Neuron (in vitro differentiated cells): ENCODE results near the gene TMEM170A.
"Not testable (repeated sequence)": the region's sequence is repeated elsewhere in the genome, so short reads cannot be mapped to it uniquely, and the experiment has no call there.

Source experiments
- H2AFZ ChIP-seq: one replicate; pipeline ENCODE4 v1.6.1; 2013; ENCODE audit warnings: low read depth, mild to moderate bottlenecking, inconsistent platforms, low read length, moderate library complexity
- H3K27me3 ChIP-seq: one replicate; pipeline ENCODE4 v1.6.1; 2013; ENCODE audit warnings: low read length; ENCODE audit not compliant: insufficient read depth
- H3K36me3 ChIP-seq: one replicate; pipeline ENCODE4 v1.6.1; 2013; ENCODE audit warnings: low read length; ENCODE audit not compliant: insufficient read depth
- H3K4me1 ChIP-seq: one replicate; pipeline ENCODE4 v1.6.1; 2013; ENCODE audit warnings: low read length; ENCODE audit not compliant: insufficient read depth
- H3K4me3 ChIP-seq: 2 replicates; pipeline ENCODE4 v1.5.1; 2013; ENCODE audit warnings: mild to moderate bottlenecking, low read length, moderate library complexity
- H3K9me3 ChIP-seq: one replicate; pipeline ENCODE4 v1.6.1; 2013; ENCODE audit warnings: low read length

The TMEM170A gene

DNA sequence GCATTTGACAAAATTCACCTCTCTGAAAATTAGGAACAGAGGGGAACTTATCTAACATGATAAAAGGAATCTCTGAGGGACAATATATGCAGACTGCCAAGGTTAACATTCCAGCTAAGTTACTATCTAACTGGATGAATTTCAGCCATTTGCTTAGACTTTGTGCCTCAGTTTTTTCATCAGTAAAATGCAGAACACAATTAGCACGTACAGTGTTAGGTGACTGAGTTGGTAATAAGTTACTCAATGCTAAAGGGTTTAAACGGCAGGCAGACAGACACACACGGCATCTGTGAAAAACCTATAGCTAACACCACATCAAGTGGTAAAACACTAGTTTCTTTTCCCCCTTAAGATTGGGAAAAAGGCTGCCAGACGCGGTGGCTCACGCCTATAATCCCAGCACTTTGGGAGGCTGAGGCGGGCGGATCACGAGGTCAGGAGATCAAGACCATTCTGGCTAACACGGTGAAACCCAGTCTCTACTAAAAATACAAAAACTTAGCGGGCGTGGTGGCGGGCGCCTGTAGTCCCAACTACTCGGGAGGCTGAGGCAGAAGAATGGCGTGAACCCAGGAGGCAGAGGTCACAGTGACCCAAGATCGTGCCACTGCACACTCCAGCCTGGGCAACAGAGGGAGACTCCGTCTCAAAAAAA is 40.3 kb downstream of the TMEM170A start:
- not testable (repeated sequence) for H3K27me3 ChIP-seq, H3K4me3 ChIP-seq, H3K36me3 ChIP-seq, H2AFZ ChIP-seq, H3K9me3 ChIP-seq
- peaks cover 10% of the 10 kb centered on the region for H3K4me1 ChIP-seq

GRCh38 chr16:75423723-75424104 is 40.8 kb downstream of the TMEM170A start:
- Histone ChIP-seq H3K4me1 (peaks cover 10% of the 10 kb centered on the region), H3K9me3 (no peaks in the 10 kb centered on the region), H2AFZ (no peak overlapping the region), H3K36me3 (peaks cover 3% of the 10 kb centered on the region), H3K4me3 (no peak overlapping the region), H3K27me3 (no peaks in the 10 kb centered on the region)

GRCh38 chr16:75421820-75422126 is 42.7 kb downstream of the TMEM170A start:
- peaks cover 10% of the 10 kb centered on the region for H3K4me1 ChIP-seq
- H3K36me3 ChIP-seq = no peaks in the 10 kb centered on the region
- H2AFZ ChIP-seq = no peak overlapping the region
- H3K4me3 ChIP-seq = no peak overlapping the region
- no peaks in the 10 kb centered on the region for H3K9me3 ChIP-seq
- no peaks in the 10 kb centered on the region for H3K27me3 ChIP-seq

- Histone ChIP-seq H2AFZ (no peak overlapping the region), H3K4me1 (peaks cover 10% of the 10 kb centered on the region), H3K36me3 (no peaks in the 10 kb centered on the region), H3K4me3 (no peak overlapping the region), H3K9me3 (no peaks in the 10 kb centered on the region), H3K27me3 (no peaks in the 10 kb centered on the region)
Observed at GRCh38 chr16:75420987-75421819, 43.3 kb downstream of the TMEM170A start.

- Histone ChIP-seq H3K9me3 (no peaks in the 10 kb centered on the region), H2AFZ (no peak overlapping the region), H3K36me3 (peaks cover 5% of the 10 kb centered on the region), H3K4me1 (peaks cover 19% of the 10 kb centered on the region), H3K27me3 (no peaks in the 10 kb centered on the region), H3K4me3 (no peak overlapping the region)
Observed at GRCh38 chr16:75416904-75417565, 47.5 kb downstream of the TMEM170A start.

DNA sequence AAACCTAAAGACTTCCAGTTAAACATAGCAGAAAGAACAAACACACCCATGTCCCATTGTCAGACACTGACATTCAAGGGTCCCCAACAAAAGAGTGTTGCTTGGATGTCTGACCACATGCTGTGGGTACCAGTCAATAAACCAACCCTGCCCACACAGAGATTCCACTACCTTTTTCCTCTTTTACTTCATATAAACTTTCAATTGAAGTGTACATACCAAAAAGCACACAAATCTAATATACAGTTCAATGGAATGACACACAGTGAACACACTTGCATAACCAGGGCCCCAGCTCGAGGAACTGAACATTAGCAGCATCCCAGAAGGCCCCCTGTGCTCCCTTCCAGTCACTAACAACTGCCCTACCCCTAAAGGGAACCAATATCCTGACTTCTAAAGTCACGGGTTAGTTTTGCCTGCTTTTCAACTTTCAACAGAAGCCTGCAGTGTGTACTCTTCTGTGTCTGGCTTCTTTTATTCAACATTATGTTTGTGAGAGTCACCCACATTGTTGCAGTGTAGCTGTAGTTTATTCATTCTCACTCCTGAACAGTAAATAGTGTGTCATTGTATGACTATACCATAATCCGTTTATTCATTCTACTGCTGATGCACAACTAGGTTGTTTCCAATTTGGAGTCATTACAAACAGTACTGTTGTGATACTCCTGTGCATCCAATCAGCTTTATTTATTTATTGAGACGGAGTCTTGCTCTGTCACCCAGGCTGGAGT is 49.2 kb downstream of the TMEM170A start:
- Histone ChIP-seq H3K27me3 (no peaks in the 10 kb centered on the region), H3K9me3 (no peaks in the 10 kb centered on the region), H3K36me3 (peaks cover 17% of the 10 kb centered on the region), H3K4me1 (peaks cover 10% of the 10 kb centered on the region), H2AFZ (no peak overlapping the region), H3K4me3 (no peak overlapping the region)

- H3K36me3 ChIP-seq = peaks cover 29% of the 10 kb centered on the region
- peaks cover 9% of the 10 kb centered on the region for H3K4me1 ChIP-seq
- no peak overlapping the region for H2AFZ ChIP-seq
- H3K4me3 ChIP-seq = no peak overlapping the region
- H3K9me3 ChIP-seq = no peaks in the 10 kb centered on the region
- no peaks in the 10 kb centered on the region for H3K27me3 ChIP-seq
Observed at GRCh38 chr16:75413951-75414350, 50.5 kb downstream of the TMEM170A start.

- H3K4me1 ChIP-seq = no peaks in the 10 kb centered on the region
Observed at GRCh38 chr16:75406943-75407342, 57.5 kb downstream of the TMEM170A start.

GRCh38 chr16:75402821-75403475 is 61.5 kb downstream of the TMEM170A start:
- H2AFZ ChIP-seq = no peak overlapping the region
- H3K9me3 ChIP-seq = no peaks in the 10 kb centered on the region
- no peaks in the 10 kb centered on the region for H3K27me3 ChIP-seq
- peaks cover 19% of the 10 kb centered on the region for H3K36me3 ChIP-seq
- H3K4me1 ChIP-seq = no peaks in the 10 kb centered on the region
- H3K4me3 ChIP-seq = no peak overlapping the region

More at GRCh38 chr16:75406943-75407342, 57.5 kb downstream of the TMEM170A start:
- Histone ChIP-seq H3K9me3 (no peaks in the 10 kb centered on the region), H3K27me3 (no peaks in the 10 kb centered on the region), H2AFZ (no peak overlapping the region), H3K4me3 (no peak overlapping the region), H3K36me3 (peaks cover 39% of the 10 kb centered on the region)

- Histone ChIP-seq H3K4me1 (no peaks in the 10 kb centered on the region), H3K36me3 (peaks cover 18% of the 10 kb centered on the region), H3K4me3 (no peak overlapping the region), H3K27me3 (no peaks in the 10 kb centered on the region), H3K9me3 (no peaks in the 10 kb centered on the region), H2AFZ (no peak overlapping the region)
Observed at GRCh38 chr16:75402159-75402820, 62.2 kb downstream of the TMEM170A start.

DNA sequence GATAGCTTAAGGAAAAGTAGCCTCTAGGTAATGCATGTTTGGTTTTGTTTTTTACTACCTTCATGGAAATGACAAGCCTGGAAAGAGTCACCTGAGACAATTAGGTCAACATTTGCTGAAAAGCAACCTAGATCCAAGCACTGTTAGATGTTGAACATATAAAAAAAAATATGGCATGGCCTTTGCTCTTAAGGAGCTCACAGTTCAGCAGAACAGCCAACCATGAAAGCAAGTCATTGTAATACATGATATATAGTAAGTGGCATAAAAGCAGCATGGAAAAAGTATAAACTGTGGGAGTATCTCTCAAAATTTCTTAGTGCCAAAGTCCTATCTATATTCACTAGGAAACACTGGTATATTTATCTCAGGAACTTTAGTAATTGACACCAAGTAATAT is 62.8 kb downstream of the TMEM170A start:
- peaks cover 12% of the 10 kb centered on the region for H3K36me3 ChIP-seq
- H2AFZ ChIP-seq = no peak overlapping the region
- H3K4me3 ChIP-seq = no peak overlapping the region
- no peaks in the 10 kb centered on the region for H3K4me1 ChIP-seq
- H3K27me3 ChIP-seq = no peaks in the 10 kb centered on the region
- H3K9me3 ChIP-seq = no peaks in the 10 kb centered on the region

GRCh38 chr16:75398333-75398732 is 66.2 kb downstream of the TMEM170A start:
- Histone ChIP-seq H3K9me3 (no peaks in the 10 kb centered on the region), H3K36me3 (peaks cover 12% of the 10 kb centered on the region), H3K27me3 (no peaks in the 10 kb centered on the region), H2AFZ (no peak overlapping the region), H3K4me3 (no peak overlapping the region), H3K4me1 (no peaks in the 10 kb centered on the region)
